ENCODE measurements around the gene SPTBN1. TPM values are rescaled to one million over a fixed set of nuclear protein-coding genes. Genes with fewer than 3 reads are reported as not detected.

SPTBN1 gene
- total and polyA plus RNA-seq, 2 experiments from 2014 or later = 58.1 to 204 TPM

DNA sequence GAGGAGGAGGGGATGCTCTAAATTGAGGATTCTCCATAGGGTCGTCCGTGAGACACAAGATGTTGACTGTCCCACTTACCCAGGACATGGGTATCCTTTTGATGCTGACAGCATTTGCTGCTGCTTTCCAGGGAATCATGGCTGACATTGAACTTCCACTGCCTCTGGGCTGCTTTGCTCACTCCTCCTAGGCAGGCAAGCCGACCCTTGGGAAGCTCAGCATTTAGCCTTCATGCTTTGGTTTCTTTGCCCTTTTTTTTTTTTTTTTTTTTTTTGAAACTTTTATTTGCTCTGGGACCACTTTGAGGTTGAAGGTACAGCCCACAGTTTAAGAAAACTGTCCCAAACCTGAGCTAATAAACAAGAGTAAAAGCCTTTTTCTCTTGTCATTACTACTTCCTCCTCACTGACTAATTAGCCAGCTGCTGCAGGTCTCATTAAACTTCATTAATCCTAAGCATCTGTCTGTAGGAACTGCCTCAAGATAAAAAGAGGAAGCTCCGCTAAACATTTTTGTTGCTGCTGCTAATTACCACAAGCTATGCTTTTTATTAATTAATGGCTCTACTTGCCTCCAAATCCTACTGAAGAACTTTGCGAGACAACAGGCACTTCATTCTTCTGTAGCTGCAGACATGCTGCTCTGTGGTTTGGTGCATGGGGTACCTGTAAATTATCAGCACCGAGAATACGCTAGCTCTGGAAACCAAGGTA is 125.4 kb downstream of the SPTBN1 start (continued):
- TF ChIP-seq REST (IDR thresholded peaks at IDR 0.05; ENCODE audit: unreplicated experiment) (no peak), EZH2 (IDR thresholded peaks at IDR 0.05; ENCODE audit: low read depth, unreplicated experiment) (no peak), JUNB (IDR thresholded peaks at IDR 0.05; ENCODE audit: unreplicated experiment) (no peak), ZNF331 (CRISPR knock-in tag; IDR thresholded peaks at IDR 0.05; ENCODE audit: low read depth) (no peak), EZH2phosphoT487 (IDR thresholded peaks at IDR 0.05; ENCODE audit: unreplicated experiment) (no peak), ETS1 (IDR thresholded peaks at IDR 0.05) (no peak), NANOG (IDR thresholded peaks at IDR 0.05; ENCODE audit: borderline replicate concordance) (no peak)
- TF ChIP-seq, protein P1, sequence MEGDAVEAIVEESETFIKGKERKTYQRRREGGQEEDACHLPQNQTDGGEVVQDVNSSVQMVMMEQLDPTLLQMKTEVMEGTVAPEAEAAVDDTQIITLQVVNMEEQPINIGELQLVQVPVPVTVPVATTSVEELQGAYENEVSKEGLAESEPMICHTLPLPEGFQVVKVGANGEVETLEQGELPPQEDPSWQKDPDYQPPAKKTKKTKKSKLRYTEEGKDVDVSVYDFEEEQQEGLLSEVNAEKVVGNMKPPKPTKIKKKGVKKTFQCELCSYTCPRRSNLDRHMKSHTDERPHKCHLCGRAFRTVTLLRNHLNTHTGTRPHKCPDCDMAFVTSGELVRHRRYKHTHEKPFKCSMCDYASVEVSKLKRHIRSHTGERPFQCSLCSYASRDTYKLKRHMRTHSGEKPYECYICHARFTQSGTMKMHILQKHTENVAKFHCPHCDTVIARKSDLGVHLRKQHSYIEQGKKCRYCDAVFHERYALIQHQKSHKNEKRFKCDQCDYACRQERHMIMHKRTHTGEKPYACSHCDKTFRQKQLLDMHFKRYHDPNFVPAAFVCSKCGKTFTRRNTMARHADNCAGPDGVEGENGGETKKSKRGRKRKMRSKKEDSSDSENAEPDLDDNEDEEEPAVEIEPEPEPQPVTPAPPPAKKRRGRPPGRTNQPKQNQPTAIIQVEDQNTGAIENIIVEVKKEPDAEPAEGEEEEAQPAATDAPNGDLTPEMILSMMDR (conservative IDR thresholded peaks at IDR 0.05; ENCODE audit: low read depth in 2 of 2) = no peak

GRCh38 chr2:54582987-54583386 is 126.9 kb downstream of the SPTBN1 start:
- peaks cover under 1% of the 10 kb centered on the region for H3K27me3 Mint-ChIP-seq (ENCODE audit: insufficient read depth, low read depth, poor library complexity)
- Histone ChIP-seq H3K4me2 (peak overlapping the region; percentile 70), H3K36me3 (ENCODE audit: insufficient read depth) (no peaks in the 10 kb centered on the region), H3K9me2 (ENCODE audit: insufficient read depth) (no peaks in the 10 kb centered on the region), H3K79me2 (replicated peaks; ENCODE audit: insufficient read depth) (peaks cover 100% of the 10 kb centered on the region), H4K20me1 (replicated peaks; ENCODE audit: insufficient read depth) (peaks cover 77% of the 10 kb centered on the region), H3K27ac (ENCODE audit: low read depth) (no peak overlapping the region), H3F3A (replicated peaks; ENCODE audit: low read depth) (no peaks in the 10 kb centered on the region), H3K27me3 (ENCODE audit: insufficient read depth) (no peaks in the 10 kb centered on the region), H3K4me1 (ENCODE audit: insufficient read depth) (peaks cover 62% of the 10 kb centered on the region), H3K4me3 (0 out of 2 replicates have a peak overlapping the region, but pooled peaks have one; percentile 10), H2AFZ (no peak overlapping the region)
- no peaks in the 10 kb centered on the region for H3K9me3 Mint-ChIP-seq
- no peak for ATAC-seq
- peak overlapping the region; percentile 16; the same call in 1 of the 3 replicates for H3K4me3 Mint-ChIP-seq
- no peak for TF ChIP-seq NANOG (IDR thresholded peaks at IDR 0.05; ENCODE audit: borderline replicate concordance)
- no peaks in the 10 kb centered on the region for H3K36me3 Mint-ChIP-seq (ENCODE audit: low read depth)
- H3K27ac Mint-ChIP-seq = no peak overlapping the region
- peaks cover 66% of the 10 kb centered on the region for H3K4me1 Mint-ChIP-seq
- no peak for DNase-seq (ENCODE audit: low spot score)

Data from GM23338 (cell line).